Activated T-helper 17 cell treated with anti-CD3 and anti-CD28 coated beads, Interleukin-2, amount 50 U/mL, for 72 hours (primary cell): ENCODE data around the gene IMMP2L. TPM values are rescaled to one million over a fixed set of nuclear protein-coding genes. Genes with fewer than 3 reads are reported as not detected.
"Not testable (repeated sequence)": the region's sequence is repeated elsewhere in the genome, so short reads cannot be mapped to it uniquely, and the experiment has no call there.

Experiments
- ATAC-seq: fragments of 150-1000 bp; cut with Tn5 transposase; replicated peaks from 2 replicates; pipeline ENCODE4 v1.10.0; 2021; ENCODE audit warnings: mild to moderate bottlenecking, moderate library complexity
- H3K27ac Mint-ChIP-seq: one replicate; pipeline ENCODE4 v1.8.0; 2022; ENCODE audit warnings: mixed read lengths
- H3K27me3 Mint-ChIP-seq: one replicate; pipeline ENCODE4 v1.8.0; 2022; ENCODE audit warnings: mixed read lengths
- H3K36me3 Mint-ChIP-seq: one replicate; pipeline ENCODE4 v1.8.0; 2022; ENCODE audit warnings: low read depth, mild to moderate bottlenecking, mixed read lengths
- H3K4me1 Mint-ChIP-seq: one replicate; pipeline ENCODE4 v1.8.0; 2022; ENCODE audit warnings: mixed read lengths
- H3K4me3 Mint-ChIP-seq: one replicate; pipeline ENCODE4 v1.8.0; 2022; ENCODE audit warnings: mild to moderate bottlenecking, mixed read lengths
- H3K9me3 Mint-ChIP-seq: one replicate; pipeline ENCODE4 v1.8.0; 2022; ENCODE audit warnings: mixed read lengths
- total RNA-seq, 2 donors: library from RNA; stranded (reverse); gene quantifications; one replicate each; pipeline ENCODE4 v1.2.3, GENCODE V29; 2022

The IMMP2L gene
- total RNA-seq, 2 donors from 2014 or later: 9.5 to 27.6 TPM

DNA sequence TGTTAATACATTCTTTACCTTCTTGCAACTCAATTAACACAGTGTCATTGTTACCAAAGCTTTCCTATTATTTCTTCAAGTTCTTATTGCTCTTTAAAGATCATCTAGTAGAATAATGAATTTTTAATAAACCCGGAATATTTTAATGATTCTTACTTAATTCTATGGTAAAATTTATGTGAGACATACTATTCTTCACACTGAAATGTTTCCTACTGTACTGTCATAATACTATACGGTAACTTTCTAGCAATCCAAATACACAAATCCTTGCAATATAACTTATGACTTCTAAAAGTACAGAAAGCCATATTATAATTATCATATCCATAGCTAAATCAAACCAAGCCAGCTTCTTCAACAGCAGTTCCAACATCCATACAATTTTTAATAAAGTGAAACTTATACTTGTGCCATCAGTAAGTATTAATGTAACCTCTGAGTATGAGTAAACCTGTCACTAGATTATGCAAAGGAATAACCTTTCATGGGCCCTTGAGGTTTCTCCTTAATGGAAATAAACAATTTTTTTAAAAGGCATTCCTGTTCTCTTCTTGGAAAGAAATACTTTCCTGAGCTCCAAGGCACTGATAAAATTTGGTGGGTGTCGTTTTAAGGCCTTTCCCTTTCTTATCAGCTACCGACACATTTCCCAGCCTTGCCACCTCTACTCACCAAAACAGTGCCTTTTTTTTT, 87.4 kb downstream of the IMMP2L start:
- Mint-ChIP-seq H3K27me3 (no peaks in the 10 kb centered on the region), H3K27ac (no peak overlapping the region), H3K36me3 (peaks cover 5% of the 10 kb centered on the region), H3K4me3 (no peak overlapping the region), H3K4me1 (peaks cover 3% of the 10 kb centered on the region), H3K9me3 (peaks cover 3% of the 10 kb centered on the region)
- ATAC-seq: no peak

DNA sequence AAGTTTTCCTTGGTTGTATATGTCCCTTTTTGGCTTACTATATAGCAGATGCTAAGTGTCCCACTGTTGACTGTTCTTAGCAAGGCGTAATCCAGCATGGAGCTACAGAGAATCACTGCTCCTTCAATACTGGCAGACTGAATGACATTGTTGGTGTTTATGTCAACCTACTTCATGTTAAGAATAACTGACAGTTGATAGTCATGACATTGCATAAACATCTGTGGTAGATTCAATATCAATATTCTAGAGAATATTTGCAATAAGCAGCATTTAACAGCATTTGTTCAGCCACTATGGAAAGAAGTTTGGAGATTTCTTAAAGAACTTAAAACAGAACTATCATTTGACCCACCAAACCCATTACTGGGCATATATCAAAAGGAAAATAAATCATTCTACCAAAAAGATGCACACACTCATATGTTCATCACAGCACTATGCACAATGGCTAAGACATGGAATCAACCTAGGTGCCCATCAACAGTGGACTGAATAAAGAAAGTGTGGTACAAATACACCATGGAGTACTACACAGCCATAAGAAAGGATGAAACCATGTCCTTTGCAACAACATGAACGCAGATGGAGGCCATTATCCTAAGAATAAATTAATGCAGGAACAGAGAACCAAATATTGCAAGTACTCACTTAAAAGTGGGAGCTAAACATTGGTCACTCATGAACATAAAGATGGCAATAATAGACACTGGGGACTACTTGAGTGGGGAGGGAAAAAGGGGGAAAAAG, 88.7 kb downstream of the IMMP2L start:
- Mint-ChIP-seq H3K36me3 (peaks cover 8% of the 10 kb centered on the region), H3K9me3 (peaks cover 3% of the 10 kb centered on the region), H3K4me3 (no peak overlapping the region), H3K27ac (no peak overlapping the region), H3K27me3 (no peaks in the 10 kb centered on the region), H3K4me1 (peaks cover 3% of the 10 kb centered on the region)
- ATAC-seq: no peak

DNA sequence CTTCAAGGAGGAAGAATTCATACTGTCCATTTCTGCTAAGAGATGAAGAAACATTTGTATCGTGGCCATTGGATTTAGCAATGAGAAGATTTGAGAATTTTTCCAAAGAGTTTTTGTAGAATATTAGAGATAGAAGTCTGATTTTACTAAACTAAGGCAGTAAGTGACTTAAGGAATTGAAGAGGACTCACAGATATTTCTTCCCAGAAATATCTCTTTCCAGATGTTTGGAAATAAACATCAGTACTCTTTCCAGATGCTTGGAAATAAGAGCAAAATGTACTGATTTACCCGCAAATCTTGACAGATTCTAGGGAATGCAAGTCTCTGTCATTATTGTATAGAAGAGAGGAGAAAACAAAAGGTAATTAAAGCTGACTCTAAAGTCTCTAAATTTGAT, 91.3 kb downstream of the IMMP2L start:
- Mint-ChIP-seq H3K36me3 (peaks cover 10% of the 10 kb centered on the region), H3K4me3 (no peak overlapping the region), H3K4me1 (no peaks in the 10 kb centered on the region), H3K27ac (no peak overlapping the region), H3K9me3 (peaks cover 6% of the 10 kb centered on the region), H3K27me3 (no peaks in the 10 kb centered on the region)
- ATAC-seq: no peak

DNA sequence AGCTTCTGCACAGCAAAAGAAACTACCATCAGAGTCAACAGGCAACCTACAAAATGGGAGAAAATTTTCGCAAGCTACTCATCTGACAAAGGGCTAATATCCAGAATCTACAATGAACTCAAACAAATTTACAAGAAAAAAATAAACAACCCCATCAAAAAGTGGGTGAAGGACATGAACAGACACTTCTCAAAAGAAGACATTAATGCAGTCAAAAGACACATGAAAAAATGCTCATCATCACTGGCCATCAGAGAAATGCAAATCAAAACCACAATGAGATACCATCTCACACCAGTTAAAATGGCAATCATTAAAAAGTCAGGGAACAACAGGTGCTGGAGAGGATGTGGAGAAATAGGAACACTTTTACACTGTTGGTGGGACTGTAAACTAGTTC, 92.4 kb downstream of the IMMP2L start:
- H3K27me3 Mint-ChIP-seq, ATAC-seq, H3K9me3 Mint-ChIP-seq: not testable (repeated sequence)

DNA sequence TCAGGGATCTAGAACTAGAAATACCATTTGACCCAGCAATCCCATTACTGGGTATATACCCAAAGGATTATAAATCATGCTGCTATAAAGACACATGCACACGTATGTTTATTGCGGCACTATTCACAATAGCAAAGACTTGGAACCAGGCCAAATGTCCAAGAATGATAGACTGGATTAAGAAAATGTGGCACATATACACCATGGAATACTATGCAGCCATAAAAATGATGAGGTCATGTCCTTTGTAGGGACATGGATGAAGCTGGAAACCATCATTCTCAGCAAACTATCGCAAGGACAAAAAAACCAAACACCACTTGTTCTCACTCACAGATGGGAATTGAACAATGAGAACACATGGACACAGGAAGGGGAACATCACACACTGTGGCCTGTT, 96.5 kb downstream of the IMMP2L start:
- H3K4me3 Mint-ChIP-seq, H3K27me3 Mint-ChIP-seq, ATAC-seq, H3K4me1 Mint-ChIP-seq, H3K9me3 Mint-ChIP-seq, H3K36me3 Mint-ChIP-seq, H3K27ac Mint-ChIP-seq: not testable (repeated sequence)

More for the DNA sequence above, 92.4 kb downstream of the IMMP2L start:
- H3K27ac Mint-ChIP-seq, H3K36me3 Mint-ChIP-seq, H3K4me1 Mint-ChIP-seq, H3K4me3 Mint-ChIP-seq: not testable (repeated sequence)

DNA sequence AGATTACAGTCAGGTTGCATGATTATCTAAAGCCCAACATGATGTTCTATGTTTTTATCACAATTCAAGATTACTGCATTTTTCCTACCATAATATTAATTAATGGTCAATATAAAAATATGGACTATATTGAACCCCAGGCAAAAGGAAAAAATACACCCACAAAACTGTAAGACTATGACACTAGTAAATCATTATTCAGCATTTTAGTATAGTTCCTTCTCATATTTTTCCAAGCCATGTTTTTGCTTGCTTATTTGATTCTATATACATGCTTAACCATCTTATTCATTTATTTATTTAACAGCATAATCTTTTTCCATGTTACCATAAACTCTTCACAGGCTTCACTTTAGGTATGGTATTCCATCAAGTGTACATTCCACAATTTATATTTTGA, 101.6 kb downstream of the IMMP2L start:
- no peak overlapping the region for H3K27ac Mint-ChIP-seq
- no peak for ATAC-seq

DNA sequence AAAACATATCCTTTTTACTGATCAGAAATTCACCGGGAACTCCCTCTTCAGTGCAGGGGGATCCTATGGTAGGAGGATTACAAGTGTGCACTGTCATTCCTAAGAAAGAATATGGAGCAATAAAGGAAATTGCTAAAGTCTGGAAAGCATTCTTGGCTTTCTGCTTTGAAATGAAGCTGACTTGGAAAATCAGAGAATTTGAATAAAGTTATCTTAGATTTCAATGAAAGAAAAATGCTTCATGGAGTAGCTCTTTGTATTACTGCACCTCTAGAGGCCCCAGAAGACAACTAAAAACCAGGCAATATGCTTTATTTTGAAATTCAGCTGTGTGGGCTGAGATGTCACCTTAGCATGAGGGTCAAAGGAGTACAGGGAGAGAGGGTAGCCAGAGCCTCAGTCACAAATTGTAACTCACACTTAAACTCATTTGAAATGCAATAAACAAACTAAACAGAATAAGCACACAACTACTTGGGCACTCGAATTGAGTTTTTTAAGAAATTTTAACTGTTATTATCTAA, 102.5 kb downstream of the IMMP2L start:
- no peak for ATAC-seq
- Mint-ChIP-seq H3K36me3 (no peaks in the 10 kb centered on the region), H3K4me3 (no peak overlapping the region), H3K9me3 (no peaks in the 10 kb centered on the region), H3K27ac (no peak overlapping the region), H3K4me1 (no peaks in the 10 kb centered on the region), H3K27me3 (no peaks in the 10 kb centered on the region)

More for the DNA sequence above, 101.6 kb downstream of the IMMP2L start:
- Mint-ChIP-seq H3K9me3 (no peaks in the 10 kb centered on the region), H3K36me3 (no peaks in the 10 kb centered on the region), H3K27me3 (no peaks in the 10 kb centered on the region), H3K4me3 (no peak overlapping the region), H3K4me1 (no peaks in the 10 kb centered on the region)

DNA sequence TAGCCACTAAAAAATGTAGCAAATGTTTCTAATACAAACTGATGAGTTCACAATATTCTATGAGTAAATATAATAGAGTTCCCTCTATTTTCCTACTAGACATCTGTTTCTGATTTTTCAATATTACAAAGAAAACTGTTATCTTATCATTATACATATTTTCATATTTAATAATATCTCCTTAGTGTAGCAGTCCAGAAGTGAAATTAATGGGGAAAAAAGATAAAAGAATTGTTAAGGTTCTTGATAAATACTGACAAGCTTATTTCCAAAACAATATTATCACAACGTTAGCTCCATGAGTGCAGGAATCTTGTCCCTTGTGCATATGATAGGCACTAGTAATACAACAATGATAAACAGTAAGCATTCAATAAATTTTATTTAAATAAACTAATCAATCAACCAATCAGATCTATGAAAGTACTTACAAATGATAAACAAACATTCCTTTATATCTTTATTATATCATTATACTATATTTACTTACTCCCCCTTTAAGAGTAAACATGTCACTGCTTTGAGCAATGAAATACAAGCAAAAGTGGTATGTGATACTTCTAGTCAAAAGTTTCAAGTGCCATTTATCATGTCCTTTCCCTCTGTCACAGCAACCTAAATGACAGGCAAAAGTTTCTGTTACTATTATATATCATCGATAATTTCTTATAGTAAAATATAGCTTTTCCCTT, 103.1 kb downstream of the IMMP2L start:
- no peaks in the 10 kb centered on the region for H3K36me3 Mint-ChIP-seq
- H3K9me3 Mint-ChIP-seq: no peaks in the 10 kb centered on the region
- H3K4me1 Mint-ChIP-seq: no peaks in the 10 kb centered on the region
- ATAC-seq: no peak
- no peak overlapping the region for H3K27ac Mint-ChIP-seq
- no peaks in the 10 kb centered on the region for H3K27me3 Mint-ChIP-seq
- H3K4me3 Mint-ChIP-seq: no peak overlapping the region

DNA sequence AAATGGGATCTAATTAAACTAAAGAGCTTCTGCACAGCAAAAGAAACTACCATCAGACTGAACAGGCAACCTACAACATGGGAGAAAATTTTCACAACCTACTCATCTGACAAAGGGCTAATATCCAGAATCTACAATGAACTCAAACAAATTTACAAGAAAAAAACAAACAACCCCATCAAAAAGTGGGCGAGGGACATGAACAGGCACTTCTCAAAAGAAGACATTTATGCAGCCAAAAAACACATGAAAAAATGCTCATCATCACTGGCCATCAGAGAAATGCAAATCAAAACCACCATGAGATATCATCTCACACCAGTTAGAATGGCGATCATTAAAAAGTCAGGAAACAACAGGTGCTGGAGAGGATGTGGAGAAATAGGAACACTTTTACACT, 111.6 kb downstream of the IMMP2L start:
- H3K36me3 Mint-ChIP-seq, H3K4me3 Mint-ChIP-seq, H3K27me3 Mint-ChIP-seq, H3K4me1 Mint-ChIP-seq, H3K9me3 Mint-ChIP-seq, ATAC-seq, H3K27ac Mint-ChIP-seq: not testable (repeated sequence)

DNA sequence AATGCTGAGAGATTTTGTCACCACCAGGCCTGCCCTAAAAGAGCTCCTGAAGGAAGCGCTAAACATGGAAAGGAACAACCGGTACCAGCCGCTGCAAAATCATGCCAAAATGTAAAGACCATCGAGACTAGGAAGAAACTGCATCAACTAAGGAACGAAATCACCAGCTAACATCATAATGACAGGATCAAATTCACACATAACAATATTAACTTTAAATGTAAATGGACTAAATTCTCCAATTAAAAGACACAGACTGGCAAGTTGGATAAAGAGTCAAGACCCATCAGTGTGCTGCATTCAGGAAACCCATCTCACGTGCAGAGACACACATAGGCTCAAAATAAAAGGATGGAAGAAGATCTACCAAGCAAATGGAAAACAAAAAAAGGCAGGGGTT, 114.8 kb downstream of the IMMP2L start:
- H3K4me1 Mint-ChIP-seq, ATAC-seq, H3K27ac Mint-ChIP-seq, H3K9me3 Mint-ChIP-seq, H3K4me3 Mint-ChIP-seq, H3K36me3 Mint-ChIP-seq, H3K27me3 Mint-ChIP-seq: not testable (repeated sequence)

DNA sequence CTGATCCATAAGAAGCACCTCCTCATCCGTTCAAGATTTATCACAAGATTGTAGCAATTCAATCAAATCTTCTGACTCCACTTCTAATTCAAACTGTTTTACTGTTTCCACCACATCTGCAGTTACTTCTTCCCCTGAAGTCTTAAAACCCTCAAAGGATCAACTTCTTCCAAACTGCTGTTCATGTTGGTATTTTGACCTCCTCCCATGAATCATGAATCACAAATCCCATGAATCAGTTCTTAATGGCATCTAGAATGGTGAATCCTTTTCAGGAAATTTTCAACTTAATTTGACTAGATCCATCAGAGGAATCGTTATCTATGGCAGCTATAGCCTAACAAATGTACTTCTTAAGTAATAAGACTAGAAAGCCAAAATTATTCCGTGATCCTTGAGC, 122.3 kb downstream of the IMMP2L start:
- peaks cover 15% of the 10 kb centered on the region for H3K9me3 Mint-ChIP-seq
- H3K4me1 Mint-ChIP-seq: no peaks in the 10 kb centered on the region
- H3K27me3 Mint-ChIP-seq: no peaks in the 10 kb centered on the region
- no peak for ATAC-seq
- no peak overlapping the region for H3K27ac Mint-ChIP-seq
- no peak overlapping the region for H3K4me3 Mint-ChIP-seq
- peaks cover 2% of the 10 kb centered on the region for H3K36me3 Mint-ChIP-seq

DNA sequence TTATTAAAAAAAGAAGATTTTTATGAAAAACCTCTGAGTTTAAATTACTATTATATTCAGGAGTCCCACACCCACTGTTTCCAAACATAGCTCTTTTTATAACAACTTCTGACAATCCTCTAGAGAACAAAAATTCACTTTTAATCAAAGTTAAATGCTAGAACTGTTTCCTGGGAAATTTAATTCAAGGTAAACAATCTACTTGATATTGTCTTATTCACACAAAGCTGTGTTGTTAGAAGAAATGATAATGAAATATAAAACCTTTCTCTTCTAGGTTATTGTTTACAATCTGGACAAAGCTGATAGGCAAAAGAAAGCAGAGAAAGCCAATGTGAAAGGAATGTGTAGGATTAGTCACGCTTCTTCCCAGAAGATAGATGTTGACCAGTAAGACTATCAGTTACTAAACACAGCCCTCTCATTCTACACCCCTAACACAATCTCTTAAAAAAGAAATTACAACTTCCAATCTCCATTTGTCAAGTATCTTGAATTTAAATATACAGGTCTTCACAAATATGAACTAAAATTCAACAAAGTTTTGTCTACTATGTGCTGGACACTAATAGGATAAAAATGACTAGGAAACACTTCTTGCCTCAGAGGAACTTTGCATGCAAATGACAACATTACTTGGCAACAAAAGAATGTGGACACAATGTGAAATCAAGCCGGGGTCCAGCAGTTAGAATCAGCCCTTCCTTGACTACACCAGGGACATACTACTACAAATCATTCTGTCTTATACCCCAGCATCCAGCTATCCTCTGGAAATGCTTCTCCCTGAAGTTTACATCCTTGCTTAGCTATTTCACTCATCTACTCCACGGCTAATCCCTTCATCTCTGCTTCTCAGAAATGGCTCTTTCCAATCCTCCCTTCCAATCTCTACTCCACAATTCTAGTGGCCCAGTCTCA, 123.7 kb downstream of the IMMP2L start:
- no peak overlapping the region for H3K27ac Mint-ChIP-seq
- H3K36me3 Mint-ChIP-seq: peaks cover 14% of the 10 kb centered on the region
- H3K27me3 Mint-ChIP-seq: no peaks in the 10 kb centered on the region
- no peak overlapping the region for H3K4me3 Mint-ChIP-seq
- ATAC-seq: no peak
- no peaks in the 10 kb centered on the region for H3K4me1 Mint-ChIP-seq
- H3K9me3 Mint-ChIP-seq: peaks cover 15% of the 10 kb centered on the region

DNA sequence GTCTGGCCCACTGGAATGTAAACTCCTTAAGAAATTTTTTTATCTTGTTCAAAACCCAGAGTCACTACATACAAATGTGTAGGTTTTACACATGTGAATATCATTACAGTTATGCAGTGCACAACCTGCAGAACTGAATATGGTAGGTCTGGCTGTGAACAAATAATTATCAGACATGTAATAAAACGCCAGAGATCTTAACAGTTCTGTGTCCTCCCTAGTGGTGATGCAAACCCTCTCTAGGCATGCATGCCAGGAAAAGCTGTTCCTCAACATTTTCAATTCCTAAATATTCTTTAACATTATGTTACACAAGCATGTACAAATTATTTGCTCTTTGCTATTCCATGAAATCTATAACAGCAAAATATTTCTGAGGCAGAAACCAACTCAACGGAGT, 124.6 kb downstream of the IMMP2L start:
- Mint-ChIP-seq H3K9me3 (peaks cover 20% of the 10 kb centered on the region), H3K4me1 (peaks cover 4% of the 10 kb centered on the region), H3K27ac (no peak overlapping the region), H3K4me3 (no peak overlapping the region), H3K36me3 (peaks cover 22% of the 10 kb centered on the region), H3K27me3 (no peaks in the 10 kb centered on the region)
- no peak for ATAC-seq

DNA sequence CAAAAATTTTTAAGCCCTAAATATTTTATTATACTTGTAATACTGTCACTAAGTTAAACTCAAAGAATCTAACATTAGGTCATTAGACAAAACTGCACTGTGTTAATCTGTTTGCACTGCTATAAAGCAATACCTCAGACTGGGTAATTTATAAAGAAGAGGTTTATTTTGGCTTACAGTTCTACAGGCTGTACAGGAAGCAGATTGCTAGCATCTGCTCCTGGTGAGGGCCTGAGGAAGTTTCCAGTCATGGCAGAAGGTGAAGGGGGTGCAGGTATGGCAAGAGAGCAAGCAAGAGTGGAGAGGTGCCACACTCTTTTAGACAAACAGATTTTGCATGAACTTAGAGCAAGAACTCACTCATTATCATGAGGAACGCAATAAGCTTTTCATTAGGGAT, 125.7 kb downstream of the IMMP2L start:
- Mint-ChIP-seq H3K4me3 (no peak overlapping the region), H3K27ac (no peak overlapping the region), H3K9me3 (peaks cover 20% of the 10 kb centered on the region), H3K27me3 (no peaks in the 10 kb centered on the region), H3K36me3 (peaks cover 28% of the 10 kb centered on the region), H3K4me1 (peaks cover 4% of the 10 kb centered on the region)
- no peak for ATAC-seq
